Testis (tissue), 2 donors: Measurements from ENCODE around the gene RDH12.

Source experiments
- CTCF ChIP-seq, 3 experiments: fragments of 450-650 bp in 2 of 3; fragments of 200-600 bp in 1 of 3; sonication (generic) in 1 of 3; IDR thresholded peaks; one replicate each; pipeline ENCODE4 v1.5.1; 2016 to 2019; ENCODE audit warnings: antibody characterized with exemption in 3 of 3, mild to moderate bottlenecking in 2 of 3, moderate library complexity in 1 of 3
- POLR2A ChIP-seq: fragments of 450-650 bp; IDR thresholded peaks from one replicate; pipeline ENCODE4 v1.6.1; 2017; ENCODE audit warnings: antibody characterized with exemption, mild to moderate bottlenecking, moderate library complexity

- no peak for TF ChIP-seq POLR2A
- TF ChIP-seq CTCF (IDR thresholded peaks at IDR 0.05): no peak
Observed at GRCh38 chr14:67746927-67747326, 45.2 kb downstream of the RDH12 start.
